Dedifferentiated amniotic fluid mesenchymal stem cell (primary cell): ENCODE measurements around the gene DUT.

Source experiments
- DNase-seq: peaks from one replicate; pipeline ENCODE4 v3.0.0-alpha.2; 2016; ENCODE audit errors: extremely low spot score

DUT gene

GRCh38 chr15:48330105-48330785, 984 bp upstream of the DUT start:
- DNase-seq, result no peak

- peak; percentile 34 for DNase-seq
Observed at GRCh38 chr15:48331796-48332641, 790 bp downstream of the DUT start.

- no peak for DNase-seq
Observed at GRCh38 chr15:48332642-48333034, 1.4 kb downstream of the DUT start.

- DNase-seq, result no peak
Observed at GRCh38 chr15:48333540-48333939, 2.3 kb downstream of the DUT start.

- no peak for DNase-seq
Observed at GRCh38 chr15:48334260-48334659, 3.0 kb downstream of the DUT start.

GRCh38 chr15:48336940-48337339, 5.7 kb downstream of the DUT start:
- DNase-seq, result no peak

- DNase-seq, result no peak
Observed at GRCh38 chr15:48337607-48338006, 6.4 kb downstream of the DUT start.

GRCh38 chr15:48340111-48340510, 8.9 kb downstream of the DUT start:
- DNase-seq, result no peak

GRCh38 chr15:48343865-48344264, 12.6 kb downstream of the DUT start:
- DNase-seq, result no peak

GRCh38 chr15:48345516-48345915, 14.3 kb downstream of the DUT start:
- no peak for DNase-seq

GRCh38 chr15:48352474-48353072, 21.3 kb downstream of the DUT start:
- DNase-seq, result peak; percentile 46

- DNase-seq, result no peak
Observed at GRCh38 chr15:48354694-48355303, 23.6 kb downstream of the DUT start.

GRCh38 chr15:48355377-48355776, 24.1 kb downstream of the DUT start:
- no peak for DNase-seq

GRCh38 chr15:48358229-48359152, 27.3 kb downstream of the DUT start:
- DNase-seq, result peak; percentile 52

GRCh38 chr15:48360841-48361240, 29.6 kb downstream of the DUT start:
- no peak for DNase-seq

- DNase-seq, result no peak
Observed at GRCh38 chr15:48361685-48362084, 30.5 kb downstream of the DUT start.

GRCh38 chr15:48363474-48363873, 32.2 kb downstream of the DUT start:
- no peak for DNase-seq

- no peak for DNase-seq
Observed at GRCh38 chr15:48365575-48365974, 34.3 kb downstream of the DUT start.

- DNase-seq, result no peak
Observed at GRCh38 chr15:48366584-48367312, 35.5 kb downstream of the DUT start.

- DNase-seq, result no peak
Observed at GRCh38 chr15:48367483-48367882, 36.3 kb downstream of the DUT start.

GRCh38 chr15:48370460-48370859, 39.2 kb downstream of the DUT start:
- DNase-seq, result peak; percentile 81
